ENCODE results near the gene CD2.

The CD2 gene

GRCh38 chr1:116733476-116734365 lies 20.5 kb upstream of the CD2 start:
- DNase-seq: peak; percentile 37

DNA sequence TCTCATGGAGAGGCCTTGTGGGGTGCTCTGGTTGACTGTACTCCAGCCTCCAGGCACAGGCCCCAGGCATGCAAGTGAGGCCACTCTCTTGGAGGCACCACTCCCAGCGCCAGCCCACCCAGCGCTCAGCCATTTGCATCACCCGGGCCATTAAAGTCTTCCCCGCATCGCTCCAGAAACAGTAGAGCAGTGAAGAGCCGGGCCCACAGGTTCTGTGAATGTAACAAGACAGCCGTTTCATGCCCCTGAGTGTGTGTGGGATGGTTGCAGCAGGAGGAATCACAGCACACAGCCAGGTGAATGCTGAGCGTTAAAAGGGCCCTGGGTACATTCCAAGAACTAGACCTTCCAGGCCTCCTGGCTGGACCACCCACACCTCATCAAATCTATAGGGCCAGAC lies 19.0 kb upstream of the CD2 start:
- DNase-seq: no peak

- DNase-seq: peak; percentile 90
Observed at GRCh38 chr1:116737020-116737854, 17.0 kb upstream of the CD2 start.

- peak; percentile 86 for DNase-seq
Observed at GRCh38 chr1:116737855-116738321, 16.3 kb upstream of the CD2 start.

GRCh38 chr1:116738673-116739370 lies 15.4 kb upstream of the CD2 start:
- peak; percentile 86 for DNase-seq

GRCh38 chr1:116739371-116740012 lies 14.7 kb upstream of the CD2 start:
- DNase-seq: peak; percentile 59

- DNase-seq: no peak
Observed at GRCh38 chr1:116740296-116740695, 13.9 kb upstream of the CD2 start.

GRCh38 chr1:116740746-116741145 lies 13.5 kb upstream of the CD2 start:
- DNase-seq: peak; percentile 55

DNA sequence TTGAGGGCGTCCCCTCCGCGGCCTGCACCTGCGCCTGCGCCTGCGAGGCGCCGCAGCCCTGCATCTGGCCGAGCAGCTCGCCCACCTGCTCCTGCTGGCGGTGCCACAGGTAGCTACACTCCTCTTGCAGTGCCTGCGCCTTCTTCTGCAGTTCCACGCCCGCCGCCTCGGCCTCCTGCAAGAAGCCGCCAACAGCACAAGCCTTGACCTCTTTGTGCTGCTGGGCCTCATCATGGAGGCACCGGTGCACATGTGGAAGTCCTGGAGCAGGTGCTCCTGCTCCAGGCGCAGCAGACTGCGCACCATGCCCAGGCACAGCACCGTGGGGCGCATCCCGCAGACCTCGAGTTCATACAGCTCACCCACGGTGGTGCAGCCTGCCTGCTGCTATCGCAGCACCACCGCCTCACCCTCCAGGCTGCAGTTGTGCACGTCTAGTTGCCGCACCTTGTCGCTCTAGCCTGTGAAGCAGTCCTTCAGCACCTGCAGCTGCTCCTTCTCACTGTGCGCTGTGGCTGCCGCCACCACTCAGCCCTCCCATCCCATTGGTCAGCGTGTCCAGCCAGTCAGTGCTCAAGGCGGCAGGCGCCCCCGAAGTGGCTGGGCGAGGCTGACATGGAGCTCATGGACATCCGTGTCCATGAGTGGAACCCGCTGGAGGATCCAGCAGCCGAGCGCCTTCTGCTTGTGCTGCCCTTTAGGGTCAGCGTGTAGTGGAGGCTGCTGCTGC lies 12.2 kb upstream of the CD2 start:
- peak; percentile 28 for DNase-seq

GRCh38 chr1:116743535-116743934 lies 10.7 kb upstream of the CD2 start:
- DNase-seq: no peak

DNA sequence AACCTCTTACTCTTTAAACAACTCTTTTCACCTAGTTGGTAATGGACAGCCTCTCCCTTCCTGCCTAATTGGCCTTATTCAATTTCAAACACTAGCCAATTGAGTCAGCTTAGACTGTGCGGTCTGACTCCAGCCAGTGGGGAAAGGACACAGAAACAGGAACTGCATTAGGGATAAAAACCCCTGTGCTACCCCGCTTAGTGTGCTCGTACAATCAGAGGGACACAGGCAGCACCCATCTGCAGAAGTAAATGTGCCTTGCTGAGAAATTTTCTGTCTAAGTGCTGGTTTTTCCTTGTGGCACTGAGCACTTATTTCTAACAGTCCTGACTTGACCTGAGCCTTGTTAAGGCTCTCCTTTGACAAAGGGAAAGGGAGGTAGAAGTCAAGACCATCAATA lies 6.0 kb upstream of the CD2 start:
- DNase-seq: peak; percentile 47

- DNase-seq: no peak
Observed at GRCh38 chr1:116751146-116751545, 3.1 kb upstream of the CD2 start.

DNA sequence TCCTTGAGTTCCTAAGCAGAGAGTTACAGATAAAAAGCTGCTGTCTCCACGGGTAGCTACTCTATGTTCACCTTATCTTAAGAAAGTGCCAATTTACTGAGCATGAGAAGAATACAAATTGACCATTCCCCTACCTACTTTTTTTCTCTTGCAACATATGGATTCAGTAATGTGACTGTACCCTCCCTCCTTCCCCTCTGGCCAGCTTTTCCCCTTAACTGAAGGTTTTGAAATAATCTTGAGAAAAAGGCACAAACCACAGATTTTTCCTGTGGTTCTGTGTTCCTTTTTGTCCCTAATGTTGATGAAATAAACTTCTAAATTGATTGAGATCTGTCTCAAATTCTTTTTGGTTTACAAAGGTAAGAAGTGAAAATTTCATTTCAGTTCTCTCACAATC lies 2.6 kb upstream of the CD2 start:
- DNase-seq: no peak

DNA sequence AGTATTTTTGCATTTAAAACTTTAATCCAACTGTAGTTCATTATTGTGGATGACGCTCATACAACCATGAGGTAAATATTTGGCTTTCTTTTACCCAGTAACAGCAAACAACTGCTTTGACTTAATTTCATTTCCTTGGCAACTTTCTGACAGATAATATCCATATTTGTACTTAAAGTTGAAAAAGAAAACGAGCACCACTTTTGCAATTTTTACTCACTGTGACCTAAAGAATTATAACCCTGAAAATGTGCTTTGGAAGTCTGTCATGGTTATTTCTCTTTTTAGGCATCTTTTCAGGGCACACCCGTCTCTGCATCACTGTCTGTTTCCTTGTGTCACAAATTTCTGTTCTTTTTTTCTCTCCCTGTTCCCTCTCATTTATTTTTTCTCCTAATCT lies 918 bp upstream of the CD2 start:
- DNase-seq: no peak

- peak; percentile 80 for DNase-seq
Observed at GRCh38 chr1:116755066-116755465, 836 bp downstream of the CD2 start.

DNA sequence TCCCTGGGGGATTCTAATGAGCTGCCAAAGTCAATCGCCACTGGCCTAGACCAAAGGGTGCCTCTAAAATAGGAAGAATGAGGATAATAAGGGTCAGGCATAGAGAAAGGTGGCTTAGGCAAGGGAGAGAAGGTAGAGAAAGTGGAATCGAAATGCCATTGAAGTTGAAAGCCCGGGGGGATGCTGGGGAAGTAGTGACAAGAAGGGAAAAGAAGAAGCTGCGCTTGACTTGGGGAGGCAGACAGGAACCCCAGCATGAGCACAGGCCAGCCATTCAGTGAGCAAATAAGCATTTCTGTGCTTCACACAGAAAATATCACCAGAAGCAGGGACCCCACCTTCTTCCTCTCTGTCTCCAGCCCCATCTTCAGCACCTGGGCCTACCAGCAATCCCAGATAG lies 1.5 kb downstream of the CD2 start:
- DNase-seq: peak; percentile 77

DNA sequence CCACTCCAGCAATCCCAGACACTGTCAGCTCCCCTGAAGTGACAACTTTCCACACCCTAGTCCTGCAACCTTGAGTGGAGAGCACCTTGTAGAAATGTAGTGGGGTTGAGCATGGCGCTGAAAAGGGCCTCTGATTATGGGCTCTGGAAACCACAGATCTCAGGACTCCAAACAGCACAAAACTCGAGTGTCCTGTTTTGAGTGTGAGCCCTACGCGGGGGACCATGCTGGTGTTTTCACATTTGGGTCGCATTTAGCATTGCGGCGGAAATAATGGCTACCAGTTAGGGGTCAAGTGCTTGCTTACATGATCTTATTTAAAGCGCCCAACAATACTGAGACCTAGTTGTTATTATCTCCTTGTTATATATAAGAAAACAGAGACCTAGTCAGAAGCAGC lies 1.9 kb downstream of the CD2 start:
- peak; percentile 83 for DNase-seq

DNA sequence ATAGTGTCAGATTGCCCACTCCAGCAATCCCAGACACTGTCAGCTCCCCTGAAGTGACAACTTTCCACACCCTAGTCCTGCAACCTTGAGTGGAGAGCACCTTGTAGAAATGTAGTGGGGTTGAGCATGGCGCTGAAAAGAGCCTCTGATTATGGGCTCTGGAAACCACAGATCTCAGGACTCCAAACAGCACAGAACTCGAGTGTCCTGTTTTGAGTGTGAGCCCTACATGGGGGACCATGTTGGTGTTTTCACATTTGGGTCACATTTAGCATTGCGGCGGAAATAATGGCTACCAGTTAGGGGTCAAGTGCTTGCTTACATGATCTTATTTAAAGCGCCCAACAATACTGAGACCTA lies 4.2 kb downstream of the CD2 start:
- DNase-seq: peak; percentile 77

GRCh38 chr1:116759636-116760035 lies 5.4 kb downstream of the CD2 start:
- DNase-seq: peak; percentile 76

DNA sequence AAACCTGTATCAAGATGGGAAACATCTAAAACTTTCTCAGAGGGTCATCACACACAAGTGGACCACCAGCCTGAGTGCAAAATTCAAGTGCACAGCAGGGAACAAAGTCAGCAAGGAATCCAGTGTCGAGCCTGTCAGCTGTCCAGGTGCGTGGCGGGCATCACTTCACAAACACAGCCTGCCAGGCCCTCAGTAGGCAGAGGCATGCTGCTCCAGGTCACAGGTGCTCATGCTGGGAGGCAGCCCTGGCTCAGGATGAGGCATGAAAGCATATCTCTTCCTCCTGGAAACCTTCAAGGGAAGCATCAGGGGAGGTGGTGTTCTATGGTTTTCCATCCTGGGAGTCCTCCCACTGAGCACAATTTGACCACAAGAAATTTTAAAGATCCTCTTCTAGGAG lies 6.3 kb downstream of the CD2 start:
- no peak for DNase-seq

- no peak for DNase-seq
Observed at GRCh38 chr1:116760996-116761665, 6.9 kb downstream of the CD2 start.

DNA sequence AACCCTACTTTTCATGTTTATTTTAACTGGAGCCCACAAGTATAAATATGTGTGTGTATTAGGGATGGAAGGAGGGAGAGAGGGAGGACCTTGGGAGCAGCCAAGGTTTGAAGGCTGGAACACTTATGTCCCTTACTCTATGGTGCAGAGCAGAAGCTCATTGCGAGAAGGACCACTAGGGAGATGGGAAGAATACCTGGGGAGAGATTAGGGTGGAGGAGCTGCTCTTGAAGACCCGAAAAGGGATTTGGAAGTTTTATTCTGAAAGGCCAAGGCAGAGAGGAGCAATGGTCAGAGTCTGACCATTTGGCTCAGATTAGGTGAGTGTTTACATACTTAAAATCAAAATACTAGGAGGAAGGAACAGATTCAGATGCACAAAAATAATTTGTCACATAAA lies 8.1 kb downstream of the CD2 start:
- DNase-seq: no peak

All from activated CD8-positive, alpha-beta memory T cell treated with anti-CD3 and anti-CD28 coated beads for 24 hours (primary cell).